Body of pancreas (tissue), 4 donors: Measurements from ENCODE around the gene CCDC7.

Experiments used
- CTCF ChIP-seq, 7 experiments: fragments of 450-650 bp in 4 of 7; fragments of 200-600 bp in 3 of 7; sonication (generic) in 3 of 7; IDR thresholded peaks; one replicate each; pipeline ENCODE4 v1.5.1; 2016 to 2019; ENCODE audit warnings: antibody characterized with exemption in 7 of 7
- POLR2A ChIP-seq, 3 donors: fragments of 450-650 bp; IDR thresholded peaks; one replicate each; pipeline ENCODE4 v1.6.1; 2016; ENCODE audit warnings: antibody characterized with exemption in 3 of 3, mild to moderate bottlenecking in 2 of 3

- no peak for TF ChIP-seq CTCF (IDR thresholded peaks at IDR 0.05)
- TF ChIP-seq POLR2A (IDR thresholded peaks at IDR 0.05) = no peak
Measured at GRCh38 chr10:32540691-32541470, 94.9 kb downstream of the CCDC7 start.
